ENCODE measurements around the gene ADPRS. TPM values are rescaled to one million over a fixed set of nuclear protein-coding genes. Genes with fewer than 3 reads are reported as not detected.

ADPRS gene
- total RNA-seq, 1 donor from 2014 or later = 30.0 TPM

- no peak for DNase-seq (ENCODE audit: low spot score, unreplicated experiment)
These were observed 26.5 kb downstream of the ADPRS start for GRCh38 chr1:36115200-36115669.

GRCh38 chr1:36115931-36116330 lies 27.2 kb downstream of the ADPRS start:
- DNase-seq (ENCODE audit: low spot score, unreplicated experiment) = no peak
- no peak for TF ChIP-seq CTCF (IDR thresholded peaks at IDR 0.05; ENCODE audit: unreplicated experiment)
- Mint-ChIP-seq H3K27ac (no peak overlapping the region), H3K4me1 (ENCODE audit: low read depth) (no peaks in the 10 kb centered on the region), H3K36me3 (ENCODE audit: insufficient read depth) (no peaks in the 10 kb centered on the region), H3K9me3 (ENCODE audit: low read depth) (no peaks in the 10 kb centered on the region), H3K4me3 (ENCODE audit: low read depth) (no peak overlapping the region), H3K27me3 (peaks cover 15% of the 10 kb centered on the region)

More at GRCh38 chr1:36115200-36115669, 26.5 kb downstream of the ADPRS start:
- peaks cover 15% of the 10 kb centered on the region for H3K27me3 Mint-ChIP-seq
- TF ChIP-seq CTCF (IDR thresholded peaks at IDR 0.05; ENCODE audit: unreplicated experiment) = no peak
- no peaks in the 10 kb centered on the region for H3K36me3 Mint-ChIP-seq (ENCODE audit: insufficient read depth)
- H3K4me1 Mint-ChIP-seq (ENCODE audit: low read depth) = no peaks in the 10 kb centered on the region
- no peak overlapping the region for H3K4me3 Mint-ChIP-seq (ENCODE audit: low read depth)
- no peaks in the 10 kb centered on the region for H3K9me3 Mint-ChIP-seq (ENCODE audit: low read depth)
- no peak overlapping the region for H3K27ac Mint-ChIP-seq

- peaks cover 18% of the 10 kb centered on the region for H3K27me3 Mint-ChIP-seq
- H3K4me1 Mint-ChIP-seq (ENCODE audit: low read depth) = no peaks in the 10 kb centered on the region
- no peak overlapping the region for H3K4me3 Mint-ChIP-seq (ENCODE audit: low read depth)
- no peaks in the 10 kb centered on the region for H3K9me3 Mint-ChIP-seq (ENCODE audit: low read depth)
- DNase-seq (ENCODE audit: low spot score, unreplicated experiment) = no peak
- H3K36me3 Mint-ChIP-seq (ENCODE audit: insufficient read depth) = no peaks in the 10 kb centered on the region
- no peak for TF ChIP-seq CTCF (IDR thresholded peaks at IDR 0.05; ENCODE audit: unreplicated experiment)
- no peak overlapping the region for H3K27ac Mint-ChIP-seq
These were observed 28.2 kb downstream of the ADPRS start for GRCh38 chr1:36116901-36117300.

GRCh38 chr1:36118447-36119204 lies 29.9 kb downstream of the ADPRS start:
- no peaks in the 10 kb centered on the region for H3K36me3 Mint-ChIP-seq (ENCODE audit: insufficient read depth)
- H3K27me3 Mint-ChIP-seq = peaks cover 31% of the 10 kb centered on the region
- no peak for TF ChIP-seq CTCF (IDR thresholded peaks at IDR 0.05; ENCODE audit: unreplicated experiment)
- no peak overlapping the region for H3K27ac Mint-ChIP-seq
- no peaks in the 10 kb centered on the region for H3K9me3 Mint-ChIP-seq (ENCODE audit: low read depth)
- no peak overlapping the region for H3K4me3 Mint-ChIP-seq (ENCODE audit: low read depth)
- no peak for DNase-seq (ENCODE audit: low spot score, unreplicated experiment)
- no peaks in the 10 kb centered on the region for H3K4me1 Mint-ChIP-seq (ENCODE audit: low read depth)

GRCh38 chr1:36119456-36119855 lies 30.8 kb downstream of the ADPRS start:
- peaks cover 2% of the 10 kb centered on the region for H3K4me1 Mint-ChIP-seq (ENCODE audit: low read depth)
- DNase-seq (ENCODE audit: low spot score, unreplicated experiment) = no peak
- TF ChIP-seq CTCF (IDR thresholded peaks at IDR 0.05; ENCODE audit: unreplicated experiment) = no peak
- no peaks in the 10 kb centered on the region for H3K36me3 Mint-ChIP-seq (ENCODE audit: insufficient read depth)
- H3K27ac Mint-ChIP-seq = no peak overlapping the region
- peaks cover 38% of the 10 kb centered on the region for H3K27me3 Mint-ChIP-seq
- H3K4me3 Mint-ChIP-seq (ENCODE audit: low read depth) = no peak overlapping the region
- no peaks in the 10 kb centered on the region for H3K9me3 Mint-ChIP-seq (ENCODE audit: low read depth)
